Activated T-cell treated with anti-CD3 and anti-CD28 coated beads for 1 hour (primary cell): Measurements from ENCODE around the gene BLOC1S3.

Experiments used
- DNase-seq: peaks from one replicate; pipeline ENCODE4 v3.0.0-alpha.2; 2020; ENCODE audit warnings: low read depth

The BLOC1S3 gene

GRCh38 chr19:45161738-45162607, 16.6 kb upstream of the BLOC1S3 start:
- no peak for DNase-seq

GRCh38 chr19:45162608-45163143, 15.9 kb upstream of the BLOC1S3 start:
- DNase-seq, result no peak

GRCh38 chr19:45163156-45163555, 15.4 kb upstream of the BLOC1S3 start:
- no peak for DNase-seq

- DNase-seq, result no peak
Measured at GRCh38 chr19:45163751-45164460, 14.7 kb upstream of the BLOC1S3 start.

GRCh38 chr19:45164577-45165335, 13.8 kb upstream of the BLOC1S3 start:
- DNase-seq, result no peak

GRCh38 chr19:45166723-45167252, 11.8 kb upstream of the BLOC1S3 start:
- DNase-seq, result no peak

- DNase-seq, result no peak
Measured at GRCh38 chr19:45168767-45169351, 9.7 kb upstream of the BLOC1S3 start.

GRCh38 chr19:45169602-45170001, 9.0 kb upstream of the BLOC1S3 start:
- no peak for DNase-seq

- no peak for DNase-seq
Measured at GRCh38 chr19:45170146-45171106, 8.2 kb upstream of the BLOC1S3 start.

- no peak for DNase-seq
Measured at GRCh38 chr19:45171211-45171623, 7.4 kb upstream of the BLOC1S3 start.

GRCh38 chr19:45172173-45172572, 6.4 kb upstream of the BLOC1S3 start:
- no peak for DNase-seq

GRCh38 chr19:45172611-45173208, 5.9 kb upstream of the BLOC1S3 start:
- no peak for DNase-seq

GRCh38 chr19:45173816-45174215, 4.8 kb upstream of the BLOC1S3 start:
- DNase-seq, result no peak

- no peak for DNase-seq
Measured at GRCh38 chr19:45175515-45176345, 2.9 kb upstream of the BLOC1S3 start.

- DNase-seq, result no peak
Measured at GRCh38 chr19:45177817-45178261, 745 bp upstream of the BLOC1S3 start, which contains the start of gene TRAPPC6A. Gene TRAPPC6A (minus strand): TSS chr19:45178237. CDS start chr19:45178218, 19 bp downstream.

GRCh38 chr19:45179072-45179891, 698 bp downstream of the BLOC1S3 start:
- no peak for DNase-seq

- DNase-seq, result no peak
Measured at GRCh38 chr19:45179892-45180370, 1.3 kb downstream of the BLOC1S3 start.

GRCh38 chr19:45180936-45181335, 2.4 kb downstream of the BLOC1S3 start:
- no peak for DNase-seq
